Adipocyte (in vitro differentiated cells): ENCODE measurements around the gene CGB5.
"Not testable (repeated sequence)": the region's sequence is repeated elsewhere in the genome, so short reads cannot be mapped to it uniquely, and the experiment has no call there.

ENCODE experiments used
- DNase-seq: peaks from one replicate; pipeline ENCODE4 v3.0.0-alpha.2; 2015; ENCODE audit warnings: low read depth
- H3K27me3 ChIP-seq: replicated peaks from 2 replicates; pipeline ENCODE4 v1.7.0; 2013; ENCODE audit warnings: mild to moderate bottlenecking, low read length, moderate library complexity; ENCODE audit not compliant: control insufficient read depth, insufficient read depth
- H3K36me3 ChIP-seq: 2 replicates; pipeline ENCODE4 v1.7.0; 2013; ENCODE audit warnings: low read length, mild to moderate bottlenecking, moderate library complexity; ENCODE audit not compliant: control insufficient read depth, insufficient read depth, severe bottlenecking
- H3K4me1 ChIP-seq: 2 replicates; pipeline ENCODE4 v1.7.0; 2013; ENCODE audit warnings: mild to moderate bottlenecking, low read length, moderate library complexity; ENCODE audit not compliant: control insufficient read depth, insufficient read depth
- H3K4me3 ChIP-seq: 2 replicates; pipeline ENCODE4 v1.7.0; 2013; ENCODE audit warnings: mild to moderate bottlenecking, low read length, moderate library complexity
- H3K9ac ChIP-seq: 2 replicates; pipeline ENCODE4 v1.7.0; 2013; ENCODE audit warnings: mild to moderate bottlenecking, low read length, moderate library complexity
- H3K9me3 ChIP-seq: 2 replicates; pipeline ENCODE4 v1.7.0; 2013; ENCODE audit warnings: mild to moderate bottlenecking, low read length, moderate library complexity; ENCODE audit not compliant: control insufficient read depth

CGB5 gene

DNA sequence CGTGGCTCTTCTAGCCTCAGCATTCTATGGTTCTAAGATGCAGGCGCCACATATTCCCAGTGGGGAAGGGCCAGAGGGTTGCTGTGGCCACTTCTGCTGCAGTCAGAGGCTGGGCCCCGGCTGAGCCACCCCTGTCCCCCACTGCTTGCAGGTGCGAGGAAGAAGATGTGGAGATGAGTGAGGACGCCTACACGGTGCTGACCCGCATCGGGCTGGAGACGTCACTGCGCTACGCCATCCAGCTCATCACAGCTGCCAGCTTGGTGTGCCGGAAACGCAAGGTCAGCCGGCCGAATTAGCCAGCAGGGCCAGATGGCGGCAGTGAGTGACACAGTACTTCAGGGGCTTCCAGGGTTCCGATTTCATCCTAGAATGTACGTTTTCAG, 28.8 kb upstream of the CGB5 start:
- peaks cover 10% of the 10 kb centered on the region for H3K4me1 ChIP-seq
- no peaks in the 10 kb centered on the region for H3K9me3 ChIP-seq
- peaks cover 3% of the 10 kb centered on the region for H3K27me3 ChIP-seq
- no peak for DNase-seq
- peaks cover 44% of the 10 kb centered on the region for H3K36me3 ChIP-seq
- no peak overlapping the region for H3K9ac ChIP-seq
- no peak overlapping the region for H3K4me3 ChIP-seq

DNA sequence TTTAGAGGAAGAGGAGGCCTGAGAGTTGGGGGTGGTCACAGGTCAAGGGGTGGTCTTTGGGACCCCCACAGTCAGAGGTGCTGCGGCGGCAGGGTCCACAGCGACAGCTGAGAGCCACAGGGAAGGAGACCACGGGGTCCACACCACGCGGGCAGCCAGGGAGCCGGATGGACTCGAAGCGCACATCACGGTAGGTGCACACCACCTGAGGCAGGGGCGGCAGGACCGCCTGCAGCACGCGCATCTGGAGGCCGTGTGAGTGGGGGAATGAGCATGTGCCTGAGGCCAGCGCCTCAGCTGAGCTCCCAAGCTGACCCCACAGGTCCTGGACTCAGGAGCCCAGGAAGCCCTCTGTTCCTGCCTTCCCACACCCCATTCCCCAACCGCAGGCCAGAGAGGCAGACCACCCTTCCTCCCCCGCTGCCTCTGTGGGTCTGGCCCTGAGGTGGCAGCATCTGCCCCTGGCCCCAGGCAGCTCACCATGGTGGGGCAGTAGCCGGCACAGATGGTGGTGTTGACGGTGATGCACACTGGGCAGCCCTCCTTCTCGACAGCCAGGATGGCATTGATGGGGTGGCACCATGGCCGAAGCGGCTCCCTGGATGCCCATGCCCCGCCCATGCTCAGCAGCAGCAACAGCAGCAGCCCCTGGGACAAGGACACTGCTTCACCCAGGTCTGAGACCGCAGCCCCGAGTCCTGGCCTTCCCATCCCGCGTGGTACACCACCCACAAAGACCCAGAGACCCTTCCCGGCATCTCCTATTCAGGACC, 27.4 kb upstream of the CGB5 start:
- DNase-seq = no peak

GRCh38 chr19:49017041-49017665, 26.5 kb upstream of the CGB5 start, which contains the start of gene LHB:
LHB (minus strand) TSS chr19:49017091; CDS start chr19:49017081, 10 bp downstream.
- Histone ChIP-seq H3K4me1 (peaks cover 10% of the 10 kb centered on the region), H3K27me3 (peaks cover 13% of the 10 kb centered on the region), H3K4me3 (peak within 1 kb of the TSS; percentile 69), H3K9me3 (no peaks in the 10 kb centered on the region), H3K9ac (peak within 1 kb of the TSS; percentile 51), H3K36me3 (peaks cover 31% of the 10 kb centered on the region)
- DNase-seq = no peak

More for the DNA sequence above, 27.4 kb upstream of the CGB5 start:
- H3K4me1 ChIP-seq = peaks cover 10% of the 10 kb centered on the region
- peaks cover 13% of the 10 kb centered on the region for H3K27me3 ChIP-seq
- H3K9ac ChIP-seq = no peak overlapping the region
- no peaks in the 10 kb centered on the region for H3K9me3 ChIP-seq
- no peak overlapping the region for H3K4me3 ChIP-seq
- H3K36me3 ChIP-seq = peaks cover 40% of the 10 kb centered on the region

DNA sequence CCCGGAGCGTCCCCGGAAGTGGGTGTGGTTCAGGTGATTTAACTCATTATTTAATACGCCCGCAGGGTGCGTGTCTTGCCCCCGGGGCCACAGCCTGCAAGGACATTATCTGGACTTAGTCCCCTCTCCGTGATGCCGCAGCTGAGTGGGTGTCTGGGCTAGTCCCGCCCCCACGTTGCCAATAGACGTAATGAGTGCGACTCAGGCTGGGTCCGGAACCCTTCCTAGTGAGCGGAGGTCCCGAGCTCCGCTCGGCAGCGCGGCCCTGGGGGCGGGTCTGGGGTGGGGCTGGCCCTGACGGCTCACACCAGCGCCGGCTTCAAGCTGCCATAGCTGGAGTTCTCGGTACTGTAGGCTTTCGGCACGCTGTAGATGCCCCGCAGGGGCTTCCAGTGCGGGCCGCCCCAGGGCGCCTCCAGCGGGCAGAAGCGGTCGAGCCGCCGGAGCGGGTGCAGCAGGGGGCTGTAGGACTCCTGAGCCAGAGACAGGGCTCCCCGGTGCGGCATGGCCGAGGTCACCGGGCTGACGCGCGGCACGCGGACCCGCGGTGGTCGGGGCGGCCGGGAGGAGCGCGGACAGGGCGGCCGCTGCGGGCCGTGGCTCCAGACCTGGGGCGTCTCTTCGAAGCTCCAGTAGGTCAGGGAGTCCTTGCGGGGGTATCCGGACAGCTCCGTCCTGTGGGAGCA, 25.8 kb upstream of the CGB5 start:
- Histone ChIP-seq H3K36me3 (peaks cover 24% of the 10 kb centered on the region), H3K4me3 (peak overlapping the region; percentile 69), H3K4me1 (peaks cover 10% of the 10 kb centered on the region), H3K27me3 (peaks cover 13% of the 10 kb centered on the region), H3K9ac (peak overlapping the region; percentile 51), H3K9me3 (no peaks in the 10 kb centered on the region)
- peak; percentile 78 for DNase-seq

DNA sequence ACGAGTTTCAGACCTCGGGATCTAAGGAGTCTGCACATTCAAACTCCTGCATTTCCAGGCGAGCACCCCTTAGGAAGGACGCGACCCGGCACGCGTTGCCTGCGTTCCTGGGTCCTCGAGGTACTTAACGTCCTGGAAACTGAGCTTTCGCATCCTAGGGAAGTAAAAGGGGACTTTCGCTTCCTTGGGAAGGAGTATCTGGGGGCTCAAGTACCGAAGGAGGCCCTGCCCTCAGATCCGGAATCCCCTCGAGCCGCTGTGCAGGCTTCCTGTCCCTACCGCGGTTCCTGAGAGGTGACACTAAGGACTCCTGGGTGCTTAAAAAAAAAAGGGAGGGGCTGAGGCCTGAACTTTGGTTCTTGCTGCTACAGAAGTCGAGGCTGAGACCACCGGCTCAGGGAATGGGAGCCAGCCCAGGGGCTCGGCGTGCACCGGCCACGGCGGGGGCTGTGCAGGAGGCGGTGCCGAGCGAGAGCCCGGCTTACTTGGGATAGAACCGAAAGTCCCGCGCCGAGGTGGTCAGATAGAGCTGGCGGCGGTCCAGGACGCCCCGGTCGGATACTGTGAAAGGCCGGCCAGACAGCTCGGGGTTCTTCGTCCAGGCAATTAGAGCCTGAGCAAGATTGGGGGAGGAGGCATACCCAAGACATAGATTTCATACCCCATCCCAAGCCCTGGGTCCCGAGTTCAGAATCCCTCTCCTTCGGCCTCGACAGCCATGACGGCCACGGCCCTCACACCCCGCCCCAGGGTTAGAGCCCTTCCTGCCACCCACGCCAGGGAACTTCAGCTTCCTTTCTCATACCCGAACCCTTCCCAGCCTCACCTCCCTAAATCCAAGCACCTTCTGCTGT, 25.0 kb upstream of the CGB5 start:
- Histone ChIP-seq H3K9ac (peak overlapping the region; percentile 51), H3K27me3 (peaks cover 13% of the 10 kb centered on the region), H3K4me3 (peak overlapping the region; percentile 69), H3K36me3 (peaks cover 21% of the 10 kb centered on the region)
- not testable (repeated sequence) for H3K4me1 ChIP-seq, H3K9me3 ChIP-seq
- DNase-seq = peak; percentile 35

DNA sequence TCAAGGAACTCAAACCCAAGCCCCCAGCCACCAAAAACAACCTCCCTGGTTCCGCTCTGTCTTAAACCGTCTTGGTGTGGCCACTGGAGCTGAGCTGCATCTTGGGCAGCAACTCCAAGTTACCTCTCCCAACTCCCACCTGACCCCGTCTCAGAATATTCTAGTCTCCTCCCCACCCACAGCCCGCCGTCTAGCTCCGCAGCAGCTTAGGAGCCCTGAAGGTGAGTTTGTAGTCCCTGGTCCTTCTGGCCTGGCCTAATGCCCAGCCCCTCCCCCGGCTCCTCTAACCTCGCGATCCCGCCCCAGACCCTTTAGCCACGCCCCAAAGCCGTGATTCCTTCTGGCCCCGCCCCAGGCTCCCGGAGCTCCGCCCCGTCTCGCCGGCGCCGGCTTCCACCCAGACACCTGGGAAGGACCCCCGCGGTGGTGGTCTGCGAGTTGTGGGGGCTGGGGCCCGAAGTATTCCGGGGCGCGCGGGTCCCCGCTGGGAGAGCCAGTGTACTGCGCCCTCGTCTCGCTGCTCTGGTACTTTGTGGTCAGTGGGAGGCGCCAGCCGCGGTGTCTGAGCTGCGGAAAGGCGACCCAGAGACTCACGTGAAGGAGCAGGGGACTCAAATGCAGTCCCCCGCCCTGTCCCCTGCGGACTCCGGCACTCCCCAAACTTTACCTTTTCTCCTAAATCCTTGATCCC, 24.3 kb upstream of the CGB5 start:
- Histone ChIP-seq H3K9me3 (no peaks in the 10 kb centered on the region), H3K4me3 (peak overlapping the region; percentile 69), H3K27me3 (peaks cover 13% of the 10 kb centered on the region), H3K9ac (no peak overlapping the region), H3K36me3 (peaks cover 18% of the 10 kb centered on the region), H3K4me1 (peaks cover 10% of the 10 kb centered on the region)
- peak; percentile 72 for DNase-seq

DNA sequence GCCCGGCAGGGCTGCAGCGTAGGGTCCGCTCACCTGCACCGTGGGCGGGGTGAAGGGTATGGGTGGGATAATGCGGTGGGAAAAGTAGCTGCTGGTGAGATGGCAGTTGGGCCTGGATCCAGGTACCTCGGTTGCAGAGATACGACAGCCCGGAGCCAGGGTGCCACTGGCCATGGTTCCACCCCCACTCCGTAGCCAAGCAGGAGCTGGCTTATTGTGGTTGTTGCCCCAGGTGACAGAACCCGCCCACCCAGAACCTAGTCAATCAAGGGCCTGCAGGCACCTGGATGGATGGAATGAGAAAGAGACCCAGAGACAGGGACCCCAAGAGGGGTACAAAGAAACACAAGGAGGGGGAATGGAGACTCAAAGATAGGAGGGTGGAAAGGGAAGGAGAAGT, 23.3 kb upstream of the CGB5 start:
- peaks cover 10% of the 10 kb centered on the region for H3K4me1 ChIP-seq
- H3K9ac ChIP-seq = no peak overlapping the region
- peaks cover 13% of the 10 kb centered on the region for H3K27me3 ChIP-seq
- H3K36me3 ChIP-seq = peaks cover 8% of the 10 kb centered on the region
- no peak for DNase-seq
- H3K4me3 ChIP-seq = no peak overlapping the region
- no peaks in the 10 kb centered on the region for H3K9me3 ChIP-seq

GRCh38 chr19:49020931-49021895, 22.4 kb upstream of the CGB5 start:
- Histone ChIP-seq H3K4me3 (no peak overlapping the region), H3K4me1 (peaks cover 10% of the 10 kb centered on the region), H3K27me3 (peaks cover 13% of the 10 kb centered on the region), H3K9ac (no peak overlapping the region), H3K9me3 (no peaks in the 10 kb centered on the region), H3K36me3 (no peaks in the 10 kb centered on the region)
- no peak for DNase-seq

- H3K4me3 ChIP-seq = no peak overlapping the region
- H3K27me3 ChIP-seq = peaks cover 13% of the 10 kb centered on the region
- H3K36me3 ChIP-seq = no peaks in the 10 kb centered on the region
- H3K4me1 ChIP-seq = peaks cover 10% of the 10 kb centered on the region
- no peak for DNase-seq
- H3K9ac ChIP-seq = no peak overlapping the region
- H3K9me3 ChIP-seq = no peaks in the 10 kb centered on the region
Measured at GRCh38 chr19:49022116-49022515, 21.5 kb upstream of the CGB5 start.

DNA sequence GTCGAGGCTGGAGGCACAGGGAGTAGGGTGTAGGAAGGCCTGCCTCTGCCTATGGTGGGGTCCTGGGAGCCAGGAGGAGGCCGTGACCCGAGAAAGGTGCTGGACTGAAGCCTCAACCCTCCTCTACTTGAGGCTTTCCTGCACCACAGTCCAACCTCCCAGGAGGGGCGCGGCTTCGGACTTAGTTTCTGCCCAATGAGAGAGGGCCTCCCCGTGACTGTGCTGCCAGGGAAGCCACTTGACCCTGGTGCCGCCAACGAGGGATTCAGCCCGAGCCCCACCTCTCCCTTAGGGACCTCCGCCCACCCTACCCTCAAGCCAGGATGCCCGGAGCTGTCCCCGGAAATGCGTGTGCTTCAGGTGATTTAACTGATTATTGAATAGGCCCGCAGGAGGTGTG, 19.4 kb upstream of the CGB5 start, which contains the start of gene CGB3:
Gene CGB3, minus strand, starts transcription at position 101 of the 400 bp plus-strand sequence. CDS start 362 bp downstream, outside the sequence.
- not testable (repeated sequence) for H3K27me3 ChIP-seq, H3K4me1 ChIP-seq, DNase-seq, H3K9me3 ChIP-seq, H3K9ac ChIP-seq, H3K4me3 ChIP-seq, H3K36me3 ChIP-seq
